Kidney (tissue), 14 donors: ENCODE measurements around the gene CAPN12. TPM values are rescaled to one million over a fixed set of nuclear protein-coding genes. Genes with fewer than 3 reads are reported as not detected.

Experiments
- DNase-seq, 5 donors: peaks; one replicate each; pipeline ENCODE4 v3.0.0-alpha.2; 2013 to 2020
- FAIRE-seq: peaks from 2 replicates; lab custom pipeline; 2012; peaks lifted over from hg19 to GRCh38; lab: Jason Lieb, UNC
- H3K27ac ChIP-seq, 2 donors: one replicate each; pipeline ENCODE4 v1.7.0; 2013; ENCODE audit warnings: low read depth in 2 of 2, low read length in 2 of 2, inconsistent platforms in 1 of 2
- H3K27me3 ChIP-seq: one replicate; pipeline ENCODE4 v1.7.1; 2013; ENCODE audit warnings: low read length, inconsistent platforms; ENCODE audit not compliant: control insufficient read depth, insufficient read depth
- H3K36me3 ChIP-seq, 3 donors: one replicate each; pipeline versions ENCODE4 v1.7.0 to v1.7.1; 2013; ENCODE audit warnings: low read length in 3 of 3, control low read depth in 1 of 3, inconsistent platforms in 1 of 3; ENCODE audit not compliant: insufficient read depth in 3 of 3, control insufficient read depth in 2 of 3
- H3K4me1 ChIP-seq, 3 donors: one replicate each; pipeline versions ENCODE4 v1.7.0 to v1.7.1; 2013; ENCODE audit warnings: low read length in 3 of 3, inconsistent platforms in 1 of 3, low read depth in 1 of 3; ENCODE audit not compliant: control insufficient read depth in 2 of 3, insufficient read depth in 2 of 3
- H3K4me3 ChIP-seq, 3 donors: one replicate each; pipeline versions ENCODE4 v1.7.0 to v1.8.1; 2013; ENCODE audit warnings: low read length in 3 of 3, control low read depth in 1 of 3, inconsistent platforms in 1 of 3
- H3K9ac ChIP-seq, 3 donors: one replicate each; pipeline versions ENCODE4 v1.7.0 to v1.7.1; 2013; ENCODE audit warnings: low read length in 3 of 3, control low read depth in 1 of 3, inconsistent platforms in 1 of 3
- H3K9me3 ChIP-seq, 3 donors: one replicate each; pipeline versions ENCODE4 v1.7.0 to v1.7.1; 2013; ENCODE audit warnings: low read length in 3 of 3, control low read depth in 1 of 3, inconsistent platforms in 1 of 3; ENCODE audit not compliant: control insufficient read depth in 2 of 3, insufficient read depth in 1 of 3
- CTCF ChIP-seq: IDR thresholded peaks from 3 replicates; pipeline ENCODE4 v1.5.1; 2012; ENCODE audit warnings: mild to moderate bottlenecking, moderate library complexity, borderline replicate concordance; ENCODE audit not compliant: insufficient read depth; ENCODE audit errors: extremely low read depth
- intact Hi-C: fragments of 100-400 bp; cut with DNase I; formaldehyde crosslinking; loops from one replicate; pipeline ENCODE4 v1.11.1; 2022
- polyA plus RNA-seq: library from polyadenylated mRNA; stranded (reverse); fragments of 350-450 nt; fragmentation: Illumina TruSeq; extraction: RNeasy Lipid Tissue Mini Kit (QIAGEN cat#74804); gene quantifications from one replicate; pipeline ENCODE4 v1.2.3, GENCODE V29; 2014; ENCODE audit warnings: low read depth, low replicate concordance; ENCODE audit not compliant: insufficient read depth
- total RNA-seq: library from RNA; stranded (reverse); fragmentation: NEBNext Ultra II Directional; extraction: Animal tissue kit (Norgen Biotek cat#: 25700); gene quantifications from one replicate; pipeline ENCODE4 v1.2.1, GENCODE V29; 2021
- donor health status: control.
- donor health status: control.
- donor health status: control.
- donor health status: control.
- donor health status: control.
- donor health status: DM: yes; HTN: yes; CAD: no.
- donor health status: Normal renal cell carcinoma (clear cell type).

Gene CAPN12
- total and polyA plus RNA-seq, 2 donors from 2014 or later: 27.1 to 31.1 TPM

DNA sequence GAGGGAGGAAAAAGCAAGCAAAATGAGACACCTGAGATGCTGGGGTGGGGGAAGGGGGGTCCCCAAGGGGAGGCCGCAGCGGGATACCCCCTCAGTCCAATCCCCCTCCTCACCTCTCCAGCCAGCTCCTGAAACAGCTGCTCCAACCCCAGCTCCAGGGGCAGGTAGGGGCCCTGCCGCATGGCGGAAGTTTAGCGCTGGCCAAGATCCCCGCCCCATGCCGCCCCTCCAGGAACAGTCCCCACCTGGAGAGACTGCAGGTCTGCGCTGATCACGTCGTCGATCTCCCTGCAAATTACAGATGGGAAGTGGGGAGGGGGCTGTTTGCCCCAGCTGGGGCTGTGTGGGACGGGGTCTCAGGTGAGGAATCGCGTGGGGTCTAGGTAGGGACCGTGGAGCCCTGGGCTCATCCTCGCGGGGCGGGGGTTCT is 9.0 kb downstream of the CAPN12 start:
- Histone ChIP-seq H3K27me3 (no peaks in the 10 kb centered on the region), H3K9me3 (no peaks in the 10 kb centered on the region), H3K4me3 (peak overlapping the region in 1 of 3 donors; percentile 32), H3K9ac (peak overlapping the region in 1 of 3 donors; percentile 7), H3K36me3 (peaks cover 3 to 10% (median 4%) of the 10 kb centered on the region in 3 donors), H3K4me1 (peaks cover 0 to 10% (median 5%) of the 10 kb centered on the region in 3 donors), H3K27ac (peak overlapping the region; percentile 56 to 79)
- intact Hi-C loops: no loop called here
- FAIRE-seq (no peak), DNase-seq (peak in 4 of 5 donors; percentile 38 to 83 (median 68))
- no peak for TF ChIP-seq CTCF

DNA sequence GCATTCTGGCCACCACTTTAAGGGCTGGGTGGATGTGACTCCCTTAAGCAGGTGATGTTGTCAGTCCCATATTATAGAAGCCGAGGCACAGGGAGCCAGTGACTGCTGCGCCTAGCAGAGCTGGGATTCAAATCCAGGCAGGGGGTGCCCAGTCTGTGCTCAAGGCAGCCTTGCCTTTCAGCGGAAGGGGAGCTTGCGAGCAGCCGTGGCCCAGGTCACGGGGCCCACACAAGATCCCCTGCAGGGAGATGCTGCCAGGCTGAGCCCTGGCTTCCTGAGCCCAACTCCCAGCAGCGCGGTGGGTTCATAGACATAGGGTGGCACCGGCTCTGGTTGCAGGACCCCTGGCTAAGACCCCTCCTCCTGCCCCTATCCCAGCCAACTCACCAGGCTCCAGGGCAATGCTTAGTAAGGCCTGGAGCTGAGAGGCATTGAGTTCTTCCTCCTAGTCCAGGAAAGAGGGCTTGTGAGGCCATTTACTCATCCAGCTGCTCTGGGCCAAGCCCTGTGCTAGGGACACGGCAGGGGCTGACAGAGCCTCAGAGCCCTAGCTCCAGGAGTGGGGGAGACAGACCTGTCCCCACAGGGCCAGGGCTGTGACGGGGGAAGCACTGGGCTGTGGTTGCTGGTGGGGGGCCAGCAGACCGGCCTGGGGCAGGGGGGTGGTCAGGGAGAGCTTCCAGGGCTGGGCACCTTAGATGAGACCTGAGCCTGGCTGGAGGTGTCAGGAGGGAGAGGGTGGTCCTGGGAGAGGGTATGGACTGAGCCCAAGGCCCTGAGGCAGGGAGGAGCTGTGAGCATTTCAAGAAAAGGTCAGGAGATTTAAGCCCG is 9.6 kb downstream of the CAPN12 start:
- H3K9ac ChIP-seq: peak overlapping the region in 1 of 3 donors; percentile 7
- peak overlapping the region; percentile 56 to 79 for H3K27ac ChIP-seq
- peak overlapping the region in 1 of 3 donors; percentile 32 for H3K4me3 ChIP-seq
- no peaks in the 10 kb centered on the region for H3K9me3 ChIP-seq
- H3K27me3 ChIP-seq: no peaks in the 10 kb centered on the region
- peaks cover 3 to 11% (median 4%) of the 10 kb centered on the region in 3 donors for H3K36me3 ChIP-seq
- TF ChIP-seq CTCF: no peak
- H3K4me1 ChIP-seq: peaks cover 0 to 10% (median 5%) of the 10 kb centered on the region in 3 donors
- intact Hi-C loops: no loop called here
- FAIRE-seq: no peak
- DNase-seq: peak in 2 of 5 donors; percentile 55 to 82

DNA sequence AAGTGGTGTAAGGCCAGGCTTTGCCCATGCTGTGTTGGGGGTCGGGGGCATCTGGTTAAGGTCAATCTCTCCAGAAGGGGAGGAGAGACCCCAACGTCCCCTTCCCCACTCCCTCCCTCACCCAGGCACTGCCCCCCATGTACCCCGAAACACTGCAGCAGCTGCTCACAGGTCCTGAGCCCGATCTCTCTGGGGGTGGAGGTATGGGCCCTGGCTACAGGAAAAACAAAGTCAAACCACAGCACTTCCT is 10.2 kb downstream of the CAPN12 start:
- peaks cover 3 to 11% (median 4%) of the 10 kb centered on the region in 3 donors for H3K36me3 ChIP-seq
- TF ChIP-seq CTCF: no peak
- peak overlapping the region; percentile 56 to 79 for H3K27ac ChIP-seq
- no peak overlapping the region for H3K9ac ChIP-seq
- H3K4me1 ChIP-seq: peaks cover 0 to 10% (median 5%) of the 10 kb centered on the region in 3 donors
- no peaks in the 10 kb centered on the region for H3K9me3 ChIP-seq
- no peak for DNase-seq
- no peak for FAIRE-seq
- no peaks in the 10 kb centered on the region for H3K27me3 ChIP-seq
- H3K4me3 ChIP-seq: peak overlapping the region in 1 of 3 donors; percentile 32
- intact Hi-C loops: no loop called here
